Myometrial cell (primary cell): Measurements from ENCODE around the gene SPANXA2. TPM values are rescaled to one million over a fixed set of nuclear protein-coding genes. Genes with fewer than 3 reads are reported as not detected.

Experiments
- total RNA-seq: library from RNA; depleted of rRNA; stranded (reverse); fragments of >200 nt; gene quantifications from 2 replicates; pipeline ENCODE4 v1.2.3, GENCODE V29; 2015

The SPANXA2 gene, protein sequence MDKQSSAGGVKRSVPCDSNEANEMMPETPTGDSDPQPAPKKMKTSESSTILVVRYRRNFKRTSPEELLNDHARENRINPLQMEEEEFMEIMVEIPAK
- total RNA-seq = not detected in 2 replicates

DNA sequence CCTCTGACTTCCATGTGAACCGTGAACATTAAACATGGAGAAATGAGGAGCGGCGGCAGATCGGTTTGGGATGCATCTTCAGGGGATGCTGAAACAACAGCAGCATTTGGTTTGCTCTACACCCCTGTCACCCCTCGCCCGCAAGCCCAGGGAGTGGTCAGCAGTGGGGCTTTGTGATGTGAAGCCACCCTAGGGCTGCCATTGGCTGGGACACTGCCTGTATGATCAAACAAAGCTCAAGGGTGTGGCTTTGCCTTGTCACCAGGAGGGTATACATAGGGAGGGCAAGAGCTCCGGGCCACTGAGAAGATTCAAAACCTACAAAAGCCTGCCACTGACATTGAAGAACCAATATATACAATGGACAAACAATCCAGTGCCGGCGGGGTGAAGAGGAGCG is at the start of gene SPANXA2:
Gene SPANXA2 (plus strand): TSS at position 301 of the 400 bp plus-strand sequence. CDS start 60 bp downstream, at position 361.

DNA sequence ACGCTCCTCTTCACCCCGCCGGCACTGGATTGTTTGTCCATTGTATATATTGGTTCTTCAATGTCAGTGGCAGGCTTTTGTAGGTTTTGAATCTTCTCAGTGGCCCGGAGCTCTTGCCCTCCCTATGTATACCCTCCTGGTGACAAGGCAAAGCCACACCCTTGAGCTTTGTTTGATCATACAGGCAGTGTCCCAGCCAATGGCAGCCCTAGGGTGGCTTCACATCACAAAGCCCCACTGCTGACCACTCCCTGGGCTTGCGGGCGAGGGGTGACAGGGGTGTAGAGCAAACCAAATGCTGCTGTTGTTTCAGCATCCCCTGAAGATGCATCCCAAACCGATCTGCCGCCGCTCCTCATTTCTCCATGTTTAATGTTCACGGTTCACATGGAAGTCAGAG is 4.9 kb upstream of the SPANXA2 start, which contains the start of gene SPANXA1:
Gene SPANXA1 (minus strand): TSS at position 101 of the 400 bp plus-strand sequence. CDS start 60 bp downstream, at position 41.

Other genes starting within 250 kb of the SPANXA2 start
- gene SPANXA1, start 5.0 kb upstream of the SPANXA2 start, total RNA-seq = not detected in 2 replicates
- not detected in 2 replicates for gene SPANXD, start 109.0 kb downstream of the SPANXA2 start, total RNA-seq
- gene MAGEC3, start 248.6 kb downstream of the SPANXA2 start, total RNA-seq = not detected in 2 replicates